GM12874 (cell line): ENCODE results near the gene LRRC39.

Source experiments
- CTCF ChIP-seq: IDR thresholded peaks from 2 replicates; pipeline ENCODE4 v1.5.1; 2011; ENCODE audit warnings: low read depth, mild to moderate bottlenecking, control low read depth, low read length, moderate library complexity; ENCODE audit not compliant: insufficient read depth

Gene LRRC39

DNA sequence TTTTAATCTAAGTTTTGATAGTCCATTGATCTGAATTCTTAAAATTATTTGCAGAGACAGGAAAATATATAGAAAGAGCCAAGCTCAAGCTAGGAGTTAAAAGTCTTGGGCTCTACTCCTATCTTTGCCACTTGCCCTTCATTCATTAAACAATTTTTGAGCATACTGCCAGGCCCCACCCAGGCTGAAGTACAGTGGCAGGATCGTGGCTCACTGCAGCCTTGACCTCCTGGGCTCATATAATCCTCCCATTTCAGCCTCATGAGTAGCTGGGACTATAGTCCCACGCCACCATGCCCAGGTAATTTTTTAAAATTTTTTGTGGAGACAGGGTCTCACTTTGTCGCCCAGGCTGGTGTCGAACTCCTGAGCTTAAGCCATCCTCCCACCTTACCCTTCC, 36.9 kb downstream of the LRRC39 start:
- no peak for TF ChIP-seq CTCF

DNA sequence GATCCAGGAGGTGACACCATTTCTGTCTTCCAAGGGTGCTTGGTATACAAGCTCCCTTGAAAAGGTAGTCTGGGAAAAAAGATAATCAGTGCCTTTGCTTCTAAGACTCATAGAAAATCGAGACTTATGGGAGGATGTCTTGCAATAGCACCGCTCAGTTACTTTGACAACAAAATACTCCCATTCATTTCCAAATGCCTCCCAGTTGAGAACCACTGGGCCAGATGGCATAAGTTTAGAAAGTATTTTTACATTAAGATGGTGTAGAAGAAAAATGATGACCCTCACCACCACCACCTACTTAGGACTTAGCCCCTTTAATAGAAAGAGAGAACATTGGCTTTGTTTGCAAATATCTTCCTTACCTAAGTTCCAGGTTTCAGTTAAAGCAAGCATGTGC, 40.5 kb downstream of the LRRC39 start:
- TF ChIP-seq CTCF = no peak

DNA sequence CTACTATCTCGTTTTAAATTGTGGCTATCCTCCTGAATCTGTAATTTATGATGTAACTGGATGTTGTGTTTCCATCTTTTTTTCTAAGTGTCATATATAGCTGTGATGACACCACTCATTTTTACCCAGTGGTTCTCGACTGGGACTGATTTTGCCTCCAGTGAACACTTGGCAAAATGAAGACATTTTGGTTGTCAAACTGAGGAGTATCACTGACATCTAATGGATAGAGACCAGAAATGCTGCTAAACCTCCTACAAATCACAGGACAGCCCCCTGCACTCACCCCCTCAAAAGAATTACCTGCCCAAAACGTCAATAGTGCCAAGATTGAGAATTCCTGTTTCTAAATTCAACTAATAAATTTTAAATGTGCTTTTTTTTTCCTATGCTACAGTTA, 43.2 kb downstream of the LRRC39 start:
- no peak for TF ChIP-seq CTCF

GRCh38 chr1:100132566-100133477, 45.2 kb downstream of the LRRC39 start, which contains the start of the genes SASS6 and TRMT13:
Gene SASS6, minus strand, starts transcription at chr1:100132930. Its CDS starts 116 bp downstream, at chr1:100132814.
Gene TRMT13, plus strand, starts transcription at chr1:100133163. Its CDS starts 6 bp downstream, at chr1:100133169.
- TF ChIP-seq CTCF = no peak

DNA sequence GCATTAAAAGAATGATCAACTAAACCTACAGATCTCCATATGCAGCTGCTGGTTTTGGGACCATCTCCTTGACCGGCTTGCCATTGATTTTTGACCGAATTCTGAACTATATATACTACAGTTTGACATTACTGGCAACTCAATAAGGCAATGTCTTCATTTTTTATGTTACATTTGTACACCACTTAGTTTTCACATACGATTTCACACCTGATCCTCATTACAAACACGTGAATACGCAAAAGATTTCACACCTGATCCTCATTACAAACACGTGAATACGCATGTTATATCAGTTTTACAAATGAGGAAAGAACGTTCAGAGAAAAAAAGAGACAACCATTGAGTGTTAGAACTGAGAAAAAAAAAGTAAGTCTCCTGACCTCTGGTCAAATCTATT, 46.4 kb downstream of the LRRC39 start:
- no peak for TF ChIP-seq CTCF

DNA sequence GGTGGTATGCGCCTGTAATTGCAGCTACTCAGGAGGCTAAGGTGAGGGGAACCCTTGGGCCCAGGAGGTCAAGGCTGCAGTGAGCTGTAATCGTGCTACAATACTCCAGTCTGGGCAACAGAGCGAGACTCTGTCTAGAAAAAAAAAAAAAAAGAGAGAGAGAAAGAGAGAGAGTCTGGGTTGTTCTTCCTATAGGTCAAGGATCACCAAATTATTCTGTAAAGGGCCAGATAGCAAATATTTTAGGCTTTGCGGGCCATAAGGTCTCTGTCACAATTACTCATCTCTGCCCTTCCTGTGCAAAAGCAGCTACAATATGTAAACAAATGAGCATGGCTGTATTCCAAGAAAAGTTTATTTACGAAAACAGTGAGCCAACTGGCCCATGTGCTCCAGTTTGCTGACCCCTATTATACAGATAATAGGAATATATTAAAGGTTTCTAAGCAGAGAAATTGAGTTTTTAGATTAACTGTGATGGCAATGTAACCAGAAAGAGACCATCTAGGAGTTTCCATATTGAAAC, 47.4 kb downstream of the LRRC39 start:
- no peak for TF ChIP-seq CTCF

- no peak for TF ChIP-seq CTCF
These were observed 50.8 kb downstream of the LRRC39 start for GRCh38 chr1:100127226-100127625.
